Measurements from ENCODE around the gene DARS1. TPM values are rescaled to one million over a fixed set of nuclear protein-coding genes. Genes with fewer than 3 reads are reported as not detected.

DARS1 gene
- 10 to 100 TPM; 90.8 to 90.9 TPM for total RNA-seq

DNA sequence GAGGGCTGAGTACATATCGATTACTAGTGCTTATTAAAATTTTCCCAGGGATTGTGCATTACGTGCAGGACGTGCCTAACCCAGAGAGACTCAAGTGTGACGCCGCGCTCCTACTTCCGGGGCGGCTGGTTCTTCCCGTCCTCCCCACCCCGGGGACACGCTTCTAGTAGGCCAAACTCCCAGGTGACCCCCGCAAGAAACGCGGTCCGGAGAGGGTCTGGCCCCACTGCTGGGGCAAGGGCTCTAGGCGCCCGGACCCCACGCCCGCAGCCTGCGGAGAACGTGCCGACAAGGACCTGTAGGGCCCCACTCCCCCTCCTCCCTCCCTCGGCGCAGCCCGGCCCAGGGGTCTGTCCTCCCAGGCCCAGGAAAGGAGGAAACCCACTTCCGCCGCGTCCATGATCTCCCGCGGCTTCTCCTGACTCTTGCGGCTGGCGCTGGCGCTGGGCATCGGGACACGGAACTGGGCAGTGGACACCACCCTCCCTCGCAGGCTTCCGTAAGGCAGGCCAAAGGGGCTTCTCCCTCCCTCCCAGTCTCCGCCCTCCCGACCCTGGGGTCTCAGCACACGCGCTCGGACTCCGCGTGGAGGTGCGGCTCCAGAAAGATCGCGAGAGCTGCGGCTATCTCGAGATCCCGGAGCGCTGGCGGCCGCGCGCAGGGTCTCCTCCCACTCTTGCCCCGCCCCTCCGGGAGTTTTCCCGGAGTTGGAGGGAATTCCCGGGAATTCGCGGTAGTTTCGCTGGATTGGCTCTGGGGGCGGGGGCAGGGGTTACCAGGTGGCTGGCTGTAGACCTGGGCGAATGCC, at the start of gene DARS1:
DARS1 (minus strand) TSS at position 609 of the 808 bp plus-strand sequence; CDS start at position 451, 158 bp downstream.
- ChIA-PET POLR2A (interaction anchor here (0.5 to 1.3 kb wide), 2 partner anchors 36 to 151 kb away, joined by 5 to 18 read pairs; no protein-coding TSS in a partner anchor), CTCF (interaction anchor here (1.2 to 1.4 kb wide), 4 partner anchors 12 to 106 kb away, joined by 3 to 10 read pairs (median 4); no protein-coding TSS in a partner anchor)
- peaks cover 3% of the 10 kb centered on the region for H3K9me3 Mint-ChIP-seq
- peak; percentile 80 for DNase-seq
- H3K27me3 Mint-ChIP-seq = no peaks in the 10 kb centered on the region
- H3K4me1 Mint-ChIP-seq = peaks cover 62% of the 10 kb centered on the region
- H3K4me3 Mint-ChIP-seq = peak within 1 kb of the TSS; percentile 92
- H3K36me3 Mint-ChIP-seq (ENCODE audit: low read depth) = peaks cover 49% of the 10 kb centered on the region
- peak within 1 kb of the TSS; percentile 96 for H3K27ac Mint-ChIP-seq

DNA sequence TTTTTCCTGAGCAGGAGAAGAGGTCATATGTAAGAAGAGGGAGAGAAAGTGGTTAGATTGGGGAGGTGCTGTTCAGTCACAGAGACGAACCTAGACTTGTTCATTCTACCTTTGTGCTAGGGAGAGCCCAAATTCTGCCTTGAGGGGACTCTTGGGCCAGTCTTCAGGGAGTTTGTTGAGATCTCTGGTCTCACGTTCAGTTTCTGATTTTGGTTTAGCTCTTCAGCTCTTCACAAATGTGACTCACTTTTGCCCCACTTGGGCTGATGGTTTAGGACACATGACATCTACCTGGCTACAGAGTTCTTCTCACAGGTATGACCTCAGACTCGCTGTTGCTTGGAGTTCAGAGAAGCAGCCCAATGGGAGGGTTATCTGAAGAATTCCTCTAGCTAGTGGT, 49.2 kb upstream of the DARS1 start:
- H3K36me3 Mint-ChIP-seq (ENCODE audit: low read depth) = peaks cover 5% of the 10 kb centered on the region
- H3K27ac Mint-ChIP-seq = no peak overlapping the region
- POLR2A ChIA-PET = no interaction called here
- H3K4me1 Mint-ChIP-seq = no peaks in the 10 kb centered on the region
- H3K27me3 Mint-ChIP-seq = peaks cover 5% of the 10 kb centered on the region
- peaks cover 8% of the 10 kb centered on the region for H3K9me3 Mint-ChIP-seq
- no peak for DNase-seq
- CTCF ChIA-PET = interaction anchor here (0.7 to 4.2 kb wide), 4 partner anchors 12 to 36 kb away, joined by 3 to 17 read pairs (median 6); no protein-coding TSS in a partner anchor
- no peak overlapping the region for H3K4me3 Mint-ChIP-seq

DNA sequence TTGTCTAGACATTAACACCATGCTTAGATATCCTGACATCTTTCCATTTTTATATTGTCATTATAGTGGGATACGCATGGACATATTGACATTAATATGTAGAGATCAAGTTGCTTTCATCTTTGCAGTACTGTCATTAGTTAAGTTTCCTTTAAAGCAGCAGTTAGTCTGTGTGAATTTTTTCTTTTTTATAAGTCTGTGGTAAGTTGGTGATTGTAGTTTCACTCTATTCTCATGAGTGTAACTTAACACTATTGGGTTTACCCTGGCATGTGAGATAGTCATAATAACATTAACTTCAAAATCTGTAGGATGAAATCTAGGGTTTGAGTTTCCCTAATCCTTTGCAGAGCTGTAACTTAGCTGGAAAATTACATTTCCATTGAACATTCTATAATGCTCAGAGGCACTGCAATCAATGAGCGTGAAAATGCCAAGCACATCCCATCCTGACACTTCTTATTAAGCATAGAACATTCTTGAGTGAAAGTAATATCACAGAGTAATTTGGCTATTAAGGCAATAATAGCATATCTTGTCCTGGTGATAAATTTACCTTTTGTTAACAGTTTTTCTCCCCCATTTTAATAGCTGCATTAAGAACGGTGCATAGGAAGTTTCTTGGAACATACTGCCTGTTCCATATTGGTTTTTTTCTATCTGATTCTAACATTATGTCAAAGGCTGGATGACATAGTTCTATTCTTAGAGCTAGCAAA, 47.5 kb upstream of the DARS1 start:
- POLR2A ChIA-PET = no interaction called here
- Mint-ChIP-seq H3K4me3 (no peak overlapping the region), H3K27me3 (peaks cover 2% of the 10 kb centered on the region), H3K27ac (no peak overlapping the region), H3K4me1 (no peaks in the 10 kb centered on the region), H3K9me3 (peaks cover 6% of the 10 kb centered on the region), H3K36me3 (ENCODE audit: low read depth) (peaks cover 4% of the 10 kb centered on the region)
- DNase-seq = no peak
- CTCF ChIA-PET = interaction anchor here (1.9 to 4.2 kb wide), 2 partner anchors 11 to 15 kb away, joined by 9 to 17 read pairs; no protein-coding TSS in a partner anchor

DNA sequence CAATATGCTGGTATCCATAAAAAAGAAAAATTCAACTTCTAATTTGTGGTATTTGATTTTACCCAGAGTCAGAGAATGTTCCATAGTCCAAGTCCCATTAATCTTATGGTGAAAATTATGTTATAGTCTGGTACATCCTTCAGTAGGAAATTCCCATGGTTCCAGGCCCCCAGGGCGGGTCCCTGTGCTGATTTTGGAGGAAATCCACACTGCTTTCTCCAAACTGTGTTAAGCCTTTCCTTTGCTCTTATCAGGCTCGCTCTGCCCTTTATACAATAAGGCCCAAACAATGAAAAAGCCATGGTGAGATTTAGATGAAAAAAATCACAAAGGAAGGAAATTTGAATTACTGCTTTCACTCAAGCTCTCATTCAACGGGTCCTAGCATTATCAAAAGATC, 46.8 kb upstream of the DARS1 start:
- CTCF ChIA-PET = interaction anchor here (2.4 kb wide), 1 partner anchor 10 kb away, joined by 11 read pairs; no protein-coding TSS in a partner anchor
- POLR2A ChIA-PET = no interaction called here

DNA sequence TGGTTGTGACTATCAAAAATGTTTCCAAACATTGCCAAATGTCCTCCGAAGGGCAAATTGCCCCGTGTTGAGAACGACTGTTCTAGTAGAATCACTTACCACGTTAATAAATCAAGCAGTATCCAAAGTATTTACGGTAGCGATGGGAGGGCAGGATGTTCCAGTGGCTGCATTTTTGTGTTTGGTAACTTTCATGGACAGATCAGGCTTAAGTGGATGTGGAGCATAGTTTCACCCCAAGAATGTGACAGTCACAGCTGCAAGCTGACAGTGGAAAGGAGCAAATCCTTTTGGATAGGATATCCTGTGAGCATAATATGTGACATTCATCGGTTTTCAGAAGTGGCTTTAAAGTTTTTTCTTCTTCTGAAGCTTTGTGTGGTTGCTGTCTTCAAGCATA, 46.3 kb upstream of the DARS1 start:
- H3K9me3 Mint-ChIP-seq = peaks cover 6% of the 10 kb centered on the region
- CTCF ChIA-PET = interaction anchor here (1.0 to 2.4 kb wide), 2 partner anchors 10 to 15 kb away, joined by 3 to 11 read pairs; no protein-coding TSS in a partner anchor
- no peak overlapping the region for H3K27ac Mint-ChIP-seq
- H3K27me3 Mint-ChIP-seq = peaks cover 2% of the 10 kb centered on the region
- DNase-seq = no peak
- peaks cover 3% of the 10 kb centered on the region for H3K36me3 Mint-ChIP-seq (ENCODE audit: low read depth)
- no peaks in the 10 kb centered on the region for H3K4me1 Mint-ChIP-seq
- no peak overlapping the region for H3K4me3 Mint-ChIP-seq
- POLR2A ChIA-PET = no interaction called here

More for the DNA sequence above, 46.8 kb upstream of the DARS1 start:
- Mint-ChIP-seq H3K36me3 (ENCODE audit: low read depth) (peaks cover 3% of the 10 kb centered on the region), H3K9me3 (peaks cover 6% of the 10 kb centered on the region), H3K27ac (no peak overlapping the region), H3K4me1 (no peaks in the 10 kb centered on the region), H3K27me3 (peaks cover 2% of the 10 kb centered on the region), H3K4me3 (no peak overlapping the region)
- DNase-seq = no peak

DNA sequence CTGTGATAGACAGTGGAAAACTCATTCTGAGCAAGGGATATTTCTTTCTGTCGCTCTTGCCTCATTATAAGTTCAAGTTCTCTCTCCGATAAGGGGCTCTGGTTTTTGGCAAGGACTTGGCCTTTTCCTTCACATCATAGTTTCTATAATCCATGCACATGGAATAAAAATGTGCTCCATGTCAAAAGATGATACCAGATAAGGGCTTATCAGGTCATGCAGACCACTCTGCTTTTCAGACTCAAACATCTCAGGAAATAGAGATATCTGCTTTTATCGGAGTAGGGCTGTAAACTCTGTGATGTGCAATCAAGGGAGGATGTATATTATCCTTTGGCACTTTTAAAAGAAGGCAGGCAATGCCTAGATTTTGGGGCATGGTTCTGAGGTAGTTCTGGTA, 45.0 kb upstream of the DARS1 start:
- no peak overlapping the region for H3K4me3 Mint-ChIP-seq
- H3K36me3 Mint-ChIP-seq (ENCODE audit: low read depth) = peaks cover 3% of the 10 kb centered on the region
- DNase-seq = no peak
- H3K27me3 Mint-ChIP-seq = peaks cover 2% of the 10 kb centered on the region
- H3K9me3 Mint-ChIP-seq = peaks cover 6% of the 10 kb centered on the region
- H3K27ac Mint-ChIP-seq = no peak overlapping the region
- H3K4me1 Mint-ChIP-seq = peaks cover 5% of the 10 kb centered on the region
- CTCF ChIA-PET = interaction anchor here (1.0 to 2.4 kb wide), 2 partner anchors 8 to 16 kb away, joined by 3 to 11 read pairs; no protein-coding TSS in a partner anchor
- POLR2A ChIA-PET = no interaction called here

DNA sequence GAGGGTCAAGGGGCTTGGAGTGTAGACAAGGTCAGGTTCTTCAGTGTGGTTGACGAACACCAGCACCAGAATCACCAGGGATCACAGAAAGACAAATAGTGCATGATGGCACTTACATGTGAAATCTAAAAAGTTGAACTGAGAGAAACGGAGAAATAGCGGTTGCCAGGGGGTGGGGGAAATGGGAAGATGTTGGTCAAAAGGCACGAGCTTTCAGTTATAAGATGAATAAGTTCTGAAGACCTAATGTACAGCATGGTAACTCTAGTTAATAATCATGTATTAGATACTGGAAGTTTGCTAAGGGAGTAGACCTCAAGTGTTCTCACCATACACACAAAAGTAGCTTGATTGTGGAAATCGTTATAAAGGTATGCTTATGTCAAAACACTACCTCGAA, 43.7 kb upstream of the DARS1 start:
- no peak for DNase-seq
- Mint-ChIP-seq H3K4me3 (no peak overlapping the region), H3K9me3 (peaks cover 6% of the 10 kb centered on the region), H3K27ac (no peak overlapping the region), H3K27me3 (no peaks in the 10 kb centered on the region), H3K4me1 (peaks cover 12% of the 10 kb centered on the region), H3K36me3 (ENCODE audit: low read depth) (peaks cover 3% of the 10 kb centered on the region)
- ChIA-PET POLR2A (no interaction called here), CTCF (interaction anchor here (1.3 kb wide), 1 partner anchor 13 kb away, joined by 3 read pairs; no protein-coding TSS in a partner anchor)

DNA sequence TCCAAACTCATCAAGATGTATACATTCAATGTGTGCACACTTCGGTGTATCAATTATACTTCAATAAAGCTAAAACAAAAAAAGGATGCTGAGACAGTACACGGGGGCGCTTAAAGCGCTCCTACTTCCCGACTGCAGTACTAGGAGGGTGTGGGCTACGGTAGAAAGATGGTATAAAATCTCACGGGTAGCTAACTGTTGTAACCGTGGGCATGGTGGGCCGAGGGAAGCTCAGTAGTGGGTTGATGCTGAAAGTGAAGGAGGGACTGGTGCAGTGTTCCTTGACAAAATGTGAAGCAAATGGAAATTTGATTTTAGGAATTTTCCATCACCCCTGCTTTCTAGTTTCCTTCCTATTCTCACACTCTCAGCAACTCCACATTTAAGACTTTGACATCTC, 42.6 kb upstream of the DARS1 start:
- peaks cover 12% of the 10 kb centered on the region for H3K4me1 Mint-ChIP-seq
- H3K27ac Mint-ChIP-seq = no peak overlapping the region
- H3K27me3 Mint-ChIP-seq = no peaks in the 10 kb centered on the region
- POLR2A ChIA-PET = no interaction called here
- CTCF ChIA-PET = interaction anchor here (0.6 to 1.4 kb wide), 5 partner anchors 8 to 86 kb away, joined by 3 to 5 read pairs (median 3); no protein-coding TSS in a partner anchor
- H3K9me3 Mint-ChIP-seq = peaks cover 6% of the 10 kb centered on the region
- H3K4me3 Mint-ChIP-seq = no peak overlapping the region
- no peak for DNase-seq
- peaks cover 3% of the 10 kb centered on the region for H3K36me3 Mint-ChIP-seq (ENCODE audit: low read depth)

DNA sequence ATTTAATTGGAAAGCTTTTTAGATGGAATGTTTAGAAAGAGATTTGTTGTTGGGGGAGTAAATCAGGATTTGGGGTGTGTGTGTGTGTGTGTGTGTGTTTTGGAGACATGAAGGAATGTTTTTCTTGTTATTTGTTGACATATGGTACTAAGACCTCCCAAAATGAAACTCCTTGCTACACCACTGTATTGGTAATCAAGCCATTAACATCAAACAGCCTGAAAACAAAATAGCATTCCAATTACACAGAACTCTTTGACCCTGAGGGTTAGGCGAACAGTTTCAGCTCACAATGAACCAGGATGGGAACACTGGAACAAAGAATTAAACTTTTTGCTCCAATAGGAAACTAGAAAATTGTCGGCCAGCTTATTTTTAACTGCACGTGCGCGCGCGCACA, 41.7 kb upstream of the DARS1 start:
- peaks cover 6% of the 10 kb centered on the region for H3K9me3 Mint-ChIP-seq
- peaks cover 3% of the 10 kb centered on the region for H3K36me3 Mint-ChIP-seq (ENCODE audit: low read depth)
- CTCF ChIA-PET = interaction anchor here (1.0 to 1.4 kb wide), 2 partner anchors 9 to 82 kb away, joined by 3 to 5 read pairs; no protein-coding TSS in a partner anchor
- no peak overlapping the region for H3K27ac Mint-ChIP-seq
- peaks cover 13% of the 10 kb centered on the region for H3K4me1 Mint-ChIP-seq
- DNase-seq = no peak
- no peak overlapping the region for H3K4me3 Mint-ChIP-seq
- POLR2A ChIA-PET = no interaction called here
- no peaks in the 10 kb centered on the region for H3K27me3 Mint-ChIP-seq

DNA sequence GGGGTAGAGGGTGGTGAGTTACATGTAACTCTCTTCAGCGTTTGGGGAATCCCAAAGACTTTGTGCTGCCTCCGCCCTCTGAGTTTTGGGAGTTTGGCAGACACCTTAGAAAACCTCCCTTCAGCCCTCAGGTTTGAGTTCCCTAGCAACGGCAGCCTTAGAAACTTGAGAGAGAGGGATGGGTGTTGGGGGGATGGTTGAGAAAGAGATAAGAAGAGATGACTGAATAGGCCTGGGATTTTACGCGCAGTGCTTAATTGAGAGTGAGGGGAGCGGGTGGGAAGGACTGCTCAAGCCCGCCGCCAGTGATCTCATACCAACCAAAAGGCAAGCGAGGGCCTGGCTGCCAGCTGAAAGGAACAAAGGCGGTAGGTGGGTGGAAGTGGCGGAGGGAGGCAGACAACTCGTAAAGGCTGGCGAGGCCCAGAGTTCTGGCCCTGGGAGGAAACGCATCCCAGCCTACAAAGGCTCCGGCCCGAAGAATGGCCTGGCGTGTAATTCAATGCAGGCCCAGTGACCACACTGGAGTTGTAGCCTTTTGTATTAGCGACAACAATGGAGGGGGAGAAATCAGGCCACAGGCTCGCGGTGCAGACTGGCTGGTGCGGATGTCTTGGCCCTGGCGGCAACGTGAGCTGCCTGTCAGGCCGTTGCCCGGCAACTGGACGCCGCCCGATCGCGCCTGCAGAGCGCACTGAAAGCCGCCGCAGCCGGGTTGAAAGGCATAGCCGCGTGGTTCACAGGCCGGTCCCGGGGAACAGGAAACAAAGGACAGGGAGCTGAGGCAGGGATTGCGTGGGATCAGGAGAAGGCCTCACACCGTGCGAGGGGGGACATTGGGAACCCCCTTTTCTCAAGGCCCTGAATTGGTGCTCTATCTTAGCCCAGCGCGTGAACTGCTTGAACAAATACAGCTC, 39.9 kb upstream of the DARS1 start:
- Mint-ChIP-seq H3K9me3 (peaks cover 6% of the 10 kb centered on the region), H3K36me3 (ENCODE audit: low read depth) (peaks cover 3% of the 10 kb centered on the region), H3K27ac (peak overlapping the region; percentile 47), H3K4me3 (no peak overlapping the region), H3K27me3 (no peaks in the 10 kb centered on the region), H3K4me1 (peaks cover 16% of the 10 kb centered on the region)
- POLR2A ChIA-PET = no interaction called here
- CTCF ChIA-PET = interaction anchor here (1.1 to 1.2 kb wide), 2 partner anchors 10 to 22 kb away, joined by 3 read pairs; no protein-coding TSS in a partner anchor
- DNase-seq = peak; percentile 40

DNA sequence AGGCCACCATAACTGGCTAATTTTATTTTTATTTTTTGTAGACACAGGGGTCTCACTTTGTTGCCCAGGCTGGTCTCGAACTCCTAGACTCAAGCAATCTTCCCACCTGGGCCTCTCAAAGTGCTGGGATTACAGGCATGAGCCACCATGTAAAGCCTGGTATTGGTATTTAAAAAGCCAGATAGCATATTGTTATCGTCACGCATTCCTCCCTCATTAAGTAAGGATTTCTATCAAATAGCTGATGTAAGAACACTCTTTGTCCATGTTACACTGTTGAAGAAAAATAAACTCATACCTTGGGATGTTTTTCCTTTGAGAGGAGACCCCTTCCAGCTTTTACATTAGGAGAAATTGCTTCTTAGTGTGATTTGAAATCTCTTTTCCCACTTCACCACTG, 39.2 kb upstream of the DARS1 start:
- peaks cover 6% of the 10 kb centered on the region for H3K9me3 Mint-ChIP-seq
- H3K27ac Mint-ChIP-seq = no peak overlapping the region
- CTCF ChIA-PET = interaction anchor here (1.2 kb wide), 1 partner anchor 10 kb away, joined by 3 read pairs; no protein-coding TSS in a partner anchor
- H3K36me3 Mint-ChIP-seq (ENCODE audit: low read depth) = peaks cover 3% of the 10 kb centered on the region
- no peak for DNase-seq
- no peaks in the 10 kb centered on the region for H3K27me3 Mint-ChIP-seq
- H3K4me1 Mint-ChIP-seq = peaks cover 16% of the 10 kb centered on the region
- POLR2A ChIA-PET = no interaction called here
- H3K4me3 Mint-ChIP-seq = no peak overlapping the region

DNA sequence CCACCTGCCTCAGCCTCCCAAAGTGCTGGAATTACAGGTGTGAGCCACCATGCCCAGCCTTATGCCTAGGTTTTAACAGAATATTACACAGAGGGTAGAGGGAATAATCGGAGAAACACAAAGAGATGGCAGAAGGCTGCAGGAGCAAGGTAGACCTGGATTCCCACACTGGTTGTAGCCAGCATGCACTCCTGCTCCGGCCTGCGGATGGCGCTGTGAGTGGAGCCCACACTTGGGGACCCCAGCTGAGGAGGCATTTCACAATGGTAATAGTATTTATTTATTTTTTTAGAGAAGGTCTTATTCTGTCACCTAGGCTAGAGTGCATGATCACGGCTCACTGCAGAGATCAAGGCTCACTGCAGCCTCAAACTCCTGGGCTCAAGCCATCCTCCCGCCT, 38.8 kb upstream of the DARS1 start:
- ChIA-PET CTCF (no interaction called here), POLR2A (no interaction called here)
- H3K36me3 Mint-ChIP-seq (ENCODE audit: low read depth) = peaks cover 3% of the 10 kb centered on the region
- DNase-seq = no peak
- H3K27me3 Mint-ChIP-seq = no peaks in the 10 kb centered on the region
- no peak overlapping the region for H3K27ac Mint-ChIP-seq
- peaks cover 19% of the 10 kb centered on the region for H3K4me1 Mint-ChIP-seq
- no peak overlapping the region for H3K4me3 Mint-ChIP-seq
- peaks cover 4% of the 10 kb centered on the region for H3K9me3 Mint-ChIP-seq

Data from activated CD4-positive, alpha-beta T cell treated with anti-CD3 and anti-CD28 coated beads, Interleukin-2, amount 10 ng/mL, durations not matched to agents 7 days and 5 days (primary cell).